GM15510 (cell line): ENCODE measurements around the gene PTPRM.

Experiments used
- POLR2A ChIP-seq: IDR thresholded peaks from 3 replicates; pipeline ENCODE4 v1.6.1; 2011; ENCODE audit warnings: borderline replicate concordance; ENCODE audit not compliant: insufficient read length; ENCODE audit errors: extremely low read depth

The PTPRM gene

GRCh38 chr18:7954238-7954637 is 387.1 kb downstream of the PTPRM start:
- TF ChIP-seq POLR2A: no peak

- no peak for TF ChIP-seq POLR2A
Observed at GRCh38 chr18:7955175-7955574, 388.1 kb downstream of the PTPRM start.

GRCh38 chr18:7957297-7957696 is 390.2 kb downstream of the PTPRM start:
- TF ChIP-seq POLR2A: no peak

GRCh38 chr18:7958081-7958896 is 391.2 kb downstream of the PTPRM start:
- TF ChIP-seq POLR2A: no peak

- TF ChIP-seq POLR2A: no peak
Observed at GRCh38 chr18:7958897-7959146, 391.7 kb downstream of the PTPRM start.

GRCh38 chr18:7974200-7974874 is 407.2 kb downstream of the PTPRM start:
- TF ChIP-seq POLR2A: no peak

- no peak for TF ChIP-seq POLR2A
Observed at GRCh38 chr18:7977897-7978296, 410.8 kb downstream of the PTPRM start.

- TF ChIP-seq POLR2A: no peak
Observed at GRCh38 chr18:7978834-7979233, 411.7 kb downstream of the PTPRM start.

GRCh38 chr18:7979714-7980113 is 412.6 kb downstream of the PTPRM start:
- no peak for TF ChIP-seq POLR2A

GRCh38 chr18:7980136-7980535 is 413.0 kb downstream of the PTPRM start:
- TF ChIP-seq POLR2A: no peak

GRCh38 chr18:7980656-7981055 is 413.5 kb downstream of the PTPRM start:
- TF ChIP-seq POLR2A: no peak

- TF ChIP-seq POLR2A: no peak
Observed at GRCh38 chr18:7982216-7982615, 415.1 kb downstream of the PTPRM start.

GRCh38 chr18:7987284-7987976 is 420.3 kb downstream of the PTPRM start:
- TF ChIP-seq POLR2A: no peak

GRCh38 chr18:7990670-7991069 is 423.6 kb downstream of the PTPRM start:
- no peak for TF ChIP-seq POLR2A

GRCh38 chr18:8001711-8002301 is 434.7 kb downstream of the PTPRM start:
- TF ChIP-seq POLR2A: no peak
